Brain microvascular endothelial cell (primary cell): ENCODE data around the gene TCERG1L.

ENCODE experiments used
- DNase-seq: peaks from one replicate; pipeline ENCODE4 v3.0.0-alpha.2; 2020
- H3K27ac ChIP-seq: fragments of 250-450 bp; sonication (Bioruptor Pico); 2 replicates; pipeline ENCODE4 v1.5.1; 2020; ENCODE audit warnings: mild to moderate bottlenecking, moderate library complexity
- H3K27me3 ChIP-seq: fragments of 250-450 bp; sonication (Bioruptor Pico); replicated peaks from 2 replicates; pipeline ENCODE4 v1.5.1; 2020; ENCODE audit warnings: mild to moderate bottlenecking
- H3K36me3 ChIP-seq: fragments of 250-450 bp; sonication (Bioruptor Pico); replicated peaks from 2 replicates; pipeline ENCODE4 v1.5.1; 2020; ENCODE audit warnings: mild to moderate bottlenecking
- H3K4me3 ChIP-seq: 2 replicates; pipeline ENCODE4 v1.5.1; 2011; ENCODE audit warnings: low read depth, mild to moderate bottlenecking, control low read depth, low read length, moderate library complexity
- CTCF ChIP-seq: IDR thresholded peaks from 2 replicates; pipeline ENCODE4 v1.5.1; 2011; ENCODE audit warnings: low read depth, mild to moderate bottlenecking, moderate library complexity, low read length, control low read depth, inconsistent platforms; ENCODE audit errors: missing control alignments
- in situ Hi-C: cut with HindIII; loops from 2 replicates; pipeline ENCODE4 v1.10.0; 2017; ENCODE audit warnings: low sequenced_read_pairs, low pct_ligation_motif_present

The TCERG1L gene

DNA sequence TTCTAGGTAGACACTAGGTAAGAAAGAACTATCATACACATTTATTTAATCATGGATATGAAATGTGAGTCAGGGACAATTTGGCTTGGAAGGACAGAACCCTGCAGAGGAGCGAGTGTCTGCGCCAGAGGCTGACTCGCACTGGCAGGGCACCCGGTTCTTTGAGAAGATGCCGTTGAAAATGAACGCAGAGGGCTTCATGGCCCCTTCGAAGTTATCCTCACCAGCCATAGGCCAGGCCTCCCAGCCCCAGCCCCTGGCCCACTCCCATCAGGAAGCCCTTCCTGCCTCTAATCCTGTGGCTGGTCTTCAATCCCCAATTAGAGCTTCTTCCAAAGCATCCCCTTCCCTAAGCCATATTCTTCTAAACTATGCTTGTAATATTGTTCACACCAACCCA, 239.8 kb downstream of the TCERG1L start:
- in situ Hi-C loops = no loop called here
- Histone ChIP-seq H3K4me3 (no peak overlapping the region), H3K36me3 (no peaks in the 10 kb centered on the region), H3K27me3 (no peaks in the 10 kb centered on the region), H3K27ac (no peak overlapping the region)
- no peak for DNase-seq
- TF ChIP-seq CTCF = no peak

- H3K4me3 ChIP-seq = no peak overlapping the region
- no peak for DNase-seq
- in situ Hi-C loops = no loop called here
- no peaks in the 10 kb centered on the region for H3K27me3 ChIP-seq
- H3K36me3 ChIP-seq = no peaks in the 10 kb centered on the region
- TF ChIP-seq CTCF = no peak
- H3K27ac ChIP-seq = no peak overlapping the region
Observed at GRCh38 chr10:131070856-131071255, 240.7 kb downstream of the TCERG1L start.

DNA sequence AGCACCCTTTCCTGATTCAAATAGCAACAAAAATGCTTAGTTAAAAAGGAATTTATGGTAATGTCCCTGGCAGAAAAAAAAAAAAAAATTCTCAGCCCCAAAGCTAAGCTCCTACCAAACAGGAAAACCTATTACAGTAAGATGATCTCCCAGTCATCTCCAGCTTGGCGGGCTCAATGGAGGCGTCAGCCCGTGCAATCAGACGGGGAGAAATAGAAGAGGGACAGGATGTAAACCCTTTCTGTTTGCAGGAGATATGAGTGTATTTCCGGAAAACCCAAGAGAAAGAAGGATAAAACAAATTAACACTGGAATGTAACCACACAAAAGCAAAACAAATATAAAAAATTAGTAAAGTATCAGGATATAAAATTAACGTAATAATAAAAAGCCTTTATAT, 242.8 kb downstream of the TCERG1L start:
- TF ChIP-seq CTCF = no peak
- H3K4me3 ChIP-seq = no peak overlapping the region
- no peaks in the 10 kb centered on the region for H3K36me3 ChIP-seq
- DNase-seq = no peak
- no peaks in the 10 kb centered on the region for H3K27me3 ChIP-seq
- no peak overlapping the region for H3K27ac ChIP-seq
- in situ Hi-C loops = no loop called here

GRCh38 chr10:131068311-131068710, 243.2 kb downstream of the TCERG1L start:
- H3K27me3 ChIP-seq = no peaks in the 10 kb centered on the region
- no peak for DNase-seq
- TF ChIP-seq CTCF = no peak
- H3K36me3 ChIP-seq = no peaks in the 10 kb centered on the region
- in situ Hi-C loops = no loop called here
- H3K4me3 ChIP-seq = no peak overlapping the region
- no peak overlapping the region for H3K27ac ChIP-seq

DNA sequence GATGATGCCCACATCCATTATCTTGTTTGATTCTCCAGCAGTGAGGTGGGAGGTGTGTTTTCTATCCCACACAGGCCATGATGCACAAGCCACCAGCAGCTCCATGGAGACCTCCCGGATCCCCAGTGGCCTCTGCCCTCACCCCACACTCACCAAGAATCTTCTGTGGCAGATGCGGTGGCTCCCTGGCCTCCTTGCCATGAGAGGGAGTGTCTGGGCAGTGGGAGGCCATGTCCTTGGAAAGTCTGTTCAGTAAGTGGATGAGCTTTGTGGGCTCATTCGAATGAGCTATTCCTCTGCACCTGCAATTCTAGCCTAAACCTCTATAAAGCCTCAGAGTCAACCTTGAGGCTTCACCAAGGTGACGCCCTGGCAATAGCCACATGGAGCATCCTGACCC, 243.8 kb downstream of the TCERG1L start:
- no peak for DNase-seq
- H3K27ac ChIP-seq = no peak overlapping the region
- TF ChIP-seq CTCF = no peak
- no peaks in the 10 kb centered on the region for H3K27me3 ChIP-seq
- H3K36me3 ChIP-seq = no peaks in the 10 kb centered on the region
- no peak overlapping the region for H3K4me3 ChIP-seq
- in situ Hi-C loops = no loop called here

DNA sequence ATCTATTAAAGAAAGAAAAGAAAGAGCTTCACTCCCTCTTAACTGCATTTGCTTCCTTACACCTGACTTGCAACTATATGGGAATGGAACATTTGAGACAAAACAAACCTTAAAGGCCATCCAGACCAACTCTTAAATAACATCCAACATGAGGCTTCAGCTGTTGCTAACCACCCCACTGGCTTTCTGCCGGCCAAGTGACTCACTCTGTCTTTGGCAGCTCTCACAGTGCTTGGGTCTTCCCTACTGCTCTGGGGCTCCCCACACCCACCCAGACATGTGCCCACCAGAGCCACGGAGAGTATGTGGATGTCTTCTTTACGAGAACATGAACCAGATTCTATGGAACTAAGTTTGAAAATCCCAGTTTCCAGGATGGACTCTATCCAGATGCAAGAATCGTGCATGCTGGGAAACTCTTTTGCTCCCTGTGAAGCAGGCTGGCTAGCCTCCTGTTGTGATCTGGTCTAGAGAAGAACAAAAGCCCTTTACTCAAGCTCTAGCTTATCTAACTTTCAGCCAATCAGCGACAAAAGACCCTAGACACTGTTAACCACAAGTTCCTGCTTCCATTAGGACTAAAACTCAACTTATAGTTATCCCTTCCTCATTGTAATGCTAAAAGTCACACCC, 245.7 kb downstream of the TCERG1L start:
- in situ Hi-C loops = no loop called here
- H3K27me3 ChIP-seq = no peaks in the 10 kb centered on the region
- DNase-seq = no peak
- H3K27ac ChIP-seq = no peak overlapping the region
- no peak overlapping the region for H3K4me3 ChIP-seq
- TF ChIP-seq CTCF = no peak
- no peaks in the 10 kb centered on the region for H3K36me3 ChIP-seq
